Endothelial cell of umbilical vein (primary cell): ENCODE results near the gene HPS4. TPM values are rescaled to one million over a fixed set of nuclear protein-coding genes. Genes with fewer than 3 reads are reported as not detected.
A peak's percentile ranks its signal among the peaks of the same experiment; 100 is the strongest.

ENCODE experiments used
- BruUV-seq: library from RNA; stranded (reverse); fragments of 400-500 nt; replicated peaks from 2 replicates; lab custom pipeline; 2021; lab: Mats Ljungman, UMichigan
- CTCF ChIA-PET: fragments of 300-600, 350-600 bp; sonication (Branson Sonifier 250); formaldehyde crosslinking; loops from one replicate; lab custom pipeline; 2021; ENCODE audit warnings: antibody characterized with exemption, inconsistent platforms; lab: Charles Lee
- POLR2A ChIA-PET: fragments of 300-600, 350-600 bp; sonication (Branson Sonifier 250); formaldehyde crosslinking; loops from one replicate; lab custom pipeline; 2021; ENCODE audit warnings: antibody characterized with exemption, inconsistent platforms; lab: Charles Lee
- DNase-seq: peaks from one replicate; pipeline ENCODE4 v3.0.0-alpha.2; 2011; ENCODE audit warnings: low read depth, low spot score
- FAIRE-seq: peaks from 2 replicates; lab custom pipeline; 2011; peaks lifted over from hg19 to GRCh38; lab: Jason Lieb, UNC
- H2AFZ ChIP-seq: 2 replicates; pipeline ENCODE4 v1.6.0; 2012; ENCODE audit warnings: low read depth, low read length, control low read depth, inconsistent platforms
- H3K27ac ChIP-seq: 2 replicates; pipeline ENCODE4 v1.5.1; 2011; ENCODE audit warnings: low read depth, mild to moderate bottlenecking, control low read depth, low read length, moderate library complexity; ENCODE audit not compliant: insufficient read depth
- H3K27me3 ChIP-seq, 2 experiments: 2 replicates each; pipeline versions ENCODE4 v1.6.0 to v1.6.1; 2011; ENCODE audit warnings: low read length in 2 of 2, mixed read lengths in 1 of 2; ENCODE audit not compliant: control insufficient read depth in 2 of 2, insufficient read depth in 2 of 2
- H3K36me3 ChIP-seq, 2 experiments: 2 replicates in 1 of 2; 3 replicates in 1 of 2; pipeline ENCODE4 v1.5.1; 2011; ENCODE audit warnings: low read length in 2 of 2, mild to moderate bottlenecking in 1 of 2, moderate library complexity in 1 of 2; ENCODE audit not compliant: control insufficient read depth in 2 of 2, insufficient read depth in 2 of 2; ENCODE audit errors: extremely low read depth in 1 of 2
- H3K4me1 ChIP-seq: 3 replicates; pipeline ENCODE4 v1.5.1; 2011; ENCODE audit warnings: mild to moderate bottlenecking, low read length; ENCODE audit not compliant: control insufficient read depth, insufficient read depth; ENCODE audit errors: extremely low read depth
- H3K4me2 ChIP-seq: 2 replicates; pipeline ENCODE4 v1.6.1; 2011; ENCODE audit warnings: low read length, control low read depth, mixed read lengths; ENCODE audit not compliant: insufficient read depth
- H3K4me3 ChIP-seq, 3 experiments: fragments of 200-600 bp in 1 of 3; sonication (generic), shearing (Covaris generic) in 1 of 3; replicated peaks in 1 of 3; 2 replicates each; pipeline ENCODE4 v1.5.1; 2011 to 2016; ENCODE audit warnings: control low read depth in 3 of 3, low read length in 3 of 3, mild to moderate bottlenecking in 2 of 3, inconsistent platforms in 1 of 3, low read depth in 1 of 3, moderate library complexity in 1 of 3; ENCODE audit not compliant: insufficient read depth in 1 of 3
- H3K79me2 ChIP-seq: 2 replicates; pipeline ENCODE4 v1.6.0; 2012; ENCODE audit warnings: low read length, inconsistent platforms; ENCODE audit not compliant: control insufficient read depth, insufficient read depth
- H3K9ac ChIP-seq: replicated peaks from 2 replicates; pipeline ENCODE3; 2011; ENCODE audit warnings: low read length, control low read depth; ENCODE audit not compliant: insufficient read depth; ENCODE audit errors: extremely low read depth
- H3K9me1 ChIP-seq: replicated peaks from 3 replicates; pipeline ENCODE4 v1.6.0; 2011; ENCODE audit warnings: mild to moderate bottlenecking, low read length; ENCODE audit not compliant: control insufficient read depth, insufficient read depth; ENCODE audit errors: extremely low read depth
- H3K9me3 ChIP-seq: replicated peaks from 2 replicates; pipeline ENCODE4 v1.5.1; 2012; ENCODE audit warnings: low read length, inconsistent platforms; ENCODE audit not compliant: control insufficient read depth, insufficient read depth
- H4K20me1 ChIP-seq: replicated peaks from 2 replicates; pipeline ENCODE3; 2011; ENCODE audit warnings: mild to moderate bottlenecking, low read length; ENCODE audit not compliant: control insufficient read depth, insufficient read depth; ENCODE audit errors: extremely low read depth
- EZH2 ChIP-seq: IDR thresholded peaks from 2 replicates; pipeline ENCODE4 v1.6.1; 2012; ENCODE audit warnings: borderline replicate concordance, low read depth, mild to moderate bottlenecking, moderate library complexity, low read length, inconsistent platforms; ENCODE audit not compliant: severe bottlenecking
- FOS ChIP-seq: IDR thresholded peaks from 2 replicates; pipeline ENCODE4 v1.6.1; 2011; ENCODE audit warnings: mild to moderate bottlenecking, low read length, moderate library complexity, borderline replicate concordance; ENCODE audit not compliant: insufficient read depth
- GATA2 ChIP-seq: IDR thresholded peaks from 2 replicates; pipeline ENCODE4 v1.7.0; 2011; ENCODE audit warnings: low read depth, mild to moderate bottlenecking, moderate library complexity, mixed read lengths, low read length; ENCODE audit not compliant: insufficient read length, insufficient read depth
- JUN ChIP-seq: IDR thresholded peaks from 2 replicates; pipeline ENCODE4 v1.6.1; 2011; ENCODE audit warnings: borderline replicate concordance, low read depth; ENCODE audit not compliant: insufficient read length, insufficient read depth
- MYC ChIP-seq: IDR thresholded peaks from one replicate; pipeline ENCODE4 v1.6.1; 2011; ENCODE audit warnings: mild to moderate bottlenecking, low read depth, low read length
- POLR2A ChIP-seq: IDR thresholded peaks from 2 replicates; pipeline ENCODE4 v1.6.1; 2012; ENCODE audit warnings: low read depth, mild to moderate bottlenecking, control low read depth, low read length
- POLR2AphosphoS5 ChIP-seq: IDR thresholded peaks from 2 replicates; pipeline ENCODE4 v1.6.1; 2012; ENCODE audit warnings: low read depth, mild to moderate bottlenecking, control low read depth, low read length, moderate library complexity; ENCODE audit not compliant: insufficient read depth
- dilution Hi-C: fragments of 300-500 bp; cut with MboI; formaldehyde crosslinking; loops from one replicate; pipeline ENCODE4 v1.15.0; 2019; ENCODE audit warnings: low sequenced_read_pairs; ENCODE audit not compliant: extremely low pct_ligation_motif_present
- intact Hi-C: fragments of 100-400 bp; cut with micrococcal nuclease; formaldehyde crosslinking; loops from one replicate; pipeline ENCODE4 v1.10.0; 2022
- polyA plus RNA-seq, 4 experiments: library from polyadenylated mRNA; depleted of rRNA in 3 of 4; stranded (reverse) in 3 of 4; unstranded in 1 of 4; fragments of >200 nt; gene quantifications; 2 replicates each; pipeline versions ENCODE4 v1.2.1 to v1.2.3, GENCODE V29; 2011 to 2012; ENCODE audit warnings: missing spikeins in 1 of 4
- total RNA-seq: library from RNA; stranded (reverse); gene quantifications from 2 replicates; pipeline ENCODE4 v1.2.3, GENCODE V29; 2021
- TF ChIP-seq, protein P1 (sequence below), 2 donors: IDR thresholded peaks; 1 replicate in 1 of 2; 2 replicates in 1 of 2; pipeline ENCODE4 v1.5.1; 2011; ENCODE audit warnings: low read length in 2 of 2, mild to moderate bottlenecking in 2 of 2, moderate library complexity in 2 of 2, control low read depth in 1 of 2, inconsistent platforms in 1 of 2, low read depth in 1 of 2; ENCODE audit not compliant: insufficient read depth in 1 of 2; ENCODE audit errors: extremely low read depth in 1 of 2
- TF ChIP-seq, protein P2 (sequence below): IDR thresholded peaks from 2 replicates; pipeline ENCODE4 v1.6.1; 2011; ENCODE audit not compliant: insufficient read depth, insufficient read length

HPS4 gene
- total and polyA plus RNA-seq, 2 donors (not counting 3 experiments of a cell fraction or from before 2014, with no cell fraction given), result 28.4 to 29.7 TPM

GRCh38 chr22:26489447-26490036, 6.0 kb upstream of the HPS4 start:
- dilution Hi-C loops, result no loop called here

DNA sequence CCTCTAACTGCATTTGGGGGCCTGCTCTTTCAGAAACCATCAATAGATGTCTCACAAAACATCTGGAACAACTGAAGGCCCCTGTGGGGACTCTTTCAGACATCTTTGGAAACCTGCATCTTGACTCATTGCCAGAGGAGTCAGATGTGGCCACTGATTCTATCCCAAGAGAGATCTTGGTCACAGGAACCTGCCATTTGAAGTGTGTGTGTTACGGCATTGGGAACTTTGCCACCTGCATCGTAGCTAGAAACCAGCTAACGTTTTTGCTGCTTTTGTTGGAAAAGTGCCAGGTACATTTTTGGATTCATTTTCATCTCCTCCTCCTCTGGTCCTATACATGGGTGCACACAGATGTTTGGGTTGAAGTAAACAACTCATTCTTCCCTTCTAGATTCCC, 4.4 kb upstream of the HPS4 start:
- no TSS peak for BruUV-seq
- Histone ChIP-seq H3K9me3 (no peaks in the 10 kb centered on the region), H3K4me3 (no peak overlapping the region), H4K20me1 (no peaks in the 10 kb centered on the region), H2AFZ (no peak overlapping the region), H3K4me1 (peaks cover 18% of the 10 kb centered on the region), H3K27ac (no peak overlapping the region), H3K9ac (no peak overlapping the region), H3K4me2 (no peak overlapping the region), H3K79me2 (peaks cover 34% of the 10 kb centered on the region), H3K27me3 (no peaks in the 10 kb centered on the region), H3K36me3 (peaks cover 18 to 26% of the 10 kb centered on the region in 2 experiments), H3K9me1 (no peaks in the 10 kb centered on the region)
- intact Hi-C loops (loop anchor here (5.0 kb wide), 1 partner anchor 1366 kb away; no protein-coding TSS in a partner anchor), dilution Hi-C loops (no loop called here)
- CTCF ChIA-PET, result no interaction called here
- no peak for DNase-seq
- TF ChIP-seq GATA2 (no peak), MYC (no peak), POLR2A (no peak), JUN (no peak), FOS (no peak), POLR2AphosphoS5 (no peak)
- TF ChIP-seq, protein P1, sequence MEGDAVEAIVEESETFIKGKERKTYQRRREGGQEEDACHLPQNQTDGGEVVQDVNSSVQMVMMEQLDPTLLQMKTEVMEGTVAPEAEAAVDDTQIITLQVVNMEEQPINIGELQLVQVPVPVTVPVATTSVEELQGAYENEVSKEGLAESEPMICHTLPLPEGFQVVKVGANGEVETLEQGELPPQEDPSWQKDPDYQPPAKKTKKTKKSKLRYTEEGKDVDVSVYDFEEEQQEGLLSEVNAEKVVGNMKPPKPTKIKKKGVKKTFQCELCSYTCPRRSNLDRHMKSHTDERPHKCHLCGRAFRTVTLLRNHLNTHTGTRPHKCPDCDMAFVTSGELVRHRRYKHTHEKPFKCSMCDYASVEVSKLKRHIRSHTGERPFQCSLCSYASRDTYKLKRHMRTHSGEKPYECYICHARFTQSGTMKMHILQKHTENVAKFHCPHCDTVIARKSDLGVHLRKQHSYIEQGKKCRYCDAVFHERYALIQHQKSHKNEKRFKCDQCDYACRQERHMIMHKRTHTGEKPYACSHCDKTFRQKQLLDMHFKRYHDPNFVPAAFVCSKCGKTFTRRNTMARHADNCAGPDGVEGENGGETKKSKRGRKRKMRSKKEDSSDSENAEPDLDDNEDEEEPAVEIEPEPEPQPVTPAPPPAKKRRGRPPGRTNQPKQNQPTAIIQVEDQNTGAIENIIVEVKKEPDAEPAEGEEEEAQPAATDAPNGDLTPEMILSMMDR (IDR thresholded peaks at IDR 0.05; ENCODE audit: extremely low read depth in 1 of 2, insufficient read depth in 1 of 2, low read depth in 1 of 2, low read length in 2 of 2), result no peak
- TF ChIP-seq, protein P2, sequence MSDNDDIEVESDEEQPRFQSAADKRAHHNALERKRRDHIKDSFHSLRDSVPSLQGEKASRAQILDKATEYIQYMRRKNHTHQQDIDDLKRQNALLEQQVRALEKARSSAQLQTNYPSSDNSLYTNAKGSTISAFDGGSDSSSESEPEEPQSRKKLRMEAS, result no peak
- POLR2A ChIA-PET, result no interaction called here
- FAIRE-seq, result no peak

More at GRCh38 chr22:26489447-26490036, 6.0 kb upstream of the HPS4 start:
- H4K20me1 ChIP-seq, result no peaks in the 10 kb centered on the region
- CTCF ChIA-PET, result no interaction called here
- TF ChIP-seq POLR2A (no peak), FOS (no peak), EZH2 (no peak), POLR2AphosphoS5 (no peak)
- TF ChIP-seq, protein P2, result no peak
- no peaks in the 10 kb centered on the region for H3K27me3 ChIP-seq
- H3K9ac ChIP-seq, result no peak overlapping the region
- no peak for DNase-seq
- H2AFZ ChIP-seq, result no peak overlapping the region
- no TSS peak for BruUV-seq
- no peak for FAIRE-seq
- H3K4me1 ChIP-seq, result peaks cover 10% of the 10 kb centered on the region
- POLR2A ChIA-PET, result no interaction called here
- intact Hi-C loops, result loop anchor here (5.0 kb wide), 1 partner anchor 1367 kb away; no protein-coding TSS in a partner anchor
- no peaks in the 10 kb centered on the region for H3K9me1 ChIP-seq
- peaks cover 29 to 31% of the 10 kb centered on the region in 2 experiments for H3K36me3 ChIP-seq
- H3K79me2 ChIP-seq, result peaks cover 24% of the 10 kb centered on the region
- peak overlapping the region; percentile 7 for H3K27ac ChIP-seq
- no peaks in the 10 kb centered on the region for H3K9me3 ChIP-seq
- H3K4me3 ChIP-seq, result no peak overlapping the region
- no peak overlapping the region for H3K4me2 ChIP-seq
